Breast epithelium (tissue), 4 donors: ENCODE results near the gene KRTAP4-5. TPM values are rescaled to one million over a fixed set of nuclear protein-coding genes. Genes with fewer than 3 reads are reported as not detected.
"Not testable (repeated sequence)": the region's sequence is repeated elsewhere in the genome, so short reads cannot be mapped to it uniquely, and the experiment has no call there.

Source experiments
- DNase-seq, 2 donors: peaks; one replicate each; pipeline ENCODE4 v3.0.0-alpha.2; 2019; ENCODE audit warnings: low spot score in 2 of 2
- H3K27ac ChIP-seq, 2 donors: fragments of 200-600 bp; sonication (generic) in 1 of 2; one replicate each; pipeline ENCODE4 v1.5.1; 2016 to 2019; ENCODE audit warnings: mild to moderate bottlenecking in 1 of 2
- H3K27me3 ChIP-seq, 2 donors: fragments of 200-600 bp; sonication (generic) in 1 of 2; one replicate each; pipeline versions ENCODE4 v1.5.1 to v1.6.0; 2017 to 2019; ENCODE audit warnings: control low read depth in 1 of 2, mild to moderate bottlenecking in 1 of 2
- H3K36me3 ChIP-seq: fragments of 200-600 bp; one replicate; pipeline ENCODE4 v1.5.1; 2019
- H3K4me1 ChIP-seq, 2 donors: fragments of 200-600 bp; sonication (generic); one replicate each; pipeline ENCODE4 v1.5.1; 2016 to 2019; ENCODE audit warnings: control low read depth in 1 of 2
- H3K4me3 ChIP-seq, 3 donors: fragments of 200-600 bp; sonication (generic); 1 replicate in 2 of 3; 2 replicates in 1 of 3; pipeline ENCODE4 v1.5.1; 2016 to 2019; ENCODE audit warnings: mild to moderate bottlenecking in 3 of 3, moderate library complexity in 2 of 3
- H3K9me3 ChIP-seq, 2 donors: fragments of 200-600 bp; sonication (generic) in 1 of 2; one replicate each; pipeline ENCODE4 v1.5.1; 2016 to 2019; ENCODE audit warnings: control low read depth in 1 of 2
- POLR2A ChIP-seq: fragments of 450-650 bp; IDR thresholded peaks from one replicate; pipeline ENCODE4 v1.6.1; 2016; ENCODE audit warnings: antibody characterized with exemption, mild to moderate bottlenecking, moderate library complexity
- POLR2AphosphoS5 ChIP-seq, 3 donors: sonication (generic); formaldehyde crosslinking; IDR thresholded peaks; one replicate each; pipeline ENCODE4 v1.6.1; 2017; ENCODE audit warnings: antibody characterized with exemption in 3 of 3
- intact Hi-C: fragments of 100-400 bp; cut with DNase I; formaldehyde crosslinking; loops from one replicate; pipeline ENCODE4 v1.15.1; 2023; ENCODE audit warnings: low total_unique reads
- total RNA-seq, 3 donors: library from RNA; depleted of rRNA; stranded (reverse); fragments of >200 nt; gene quantifications; one replicate each; pipeline ENCODE4 v1.1.0, GENCODE V29; 2016
- TF ChIP-seq, protein P1 (sequence below), 3 donors: fragments of 450-650 bp; IDR thresholded peaks; one replicate each; pipeline ENCODE4 v1.5.1; 2016 to 2017; ENCODE audit warnings: antibody characterized with exemption in 3 of 3, mild to moderate bottlenecking in 3 of 3, moderate library complexity in 3 of 3

KRTAP4-5 gene
- total RNA-seq, 3 donors from 2014 or later: not detected

DNA sequence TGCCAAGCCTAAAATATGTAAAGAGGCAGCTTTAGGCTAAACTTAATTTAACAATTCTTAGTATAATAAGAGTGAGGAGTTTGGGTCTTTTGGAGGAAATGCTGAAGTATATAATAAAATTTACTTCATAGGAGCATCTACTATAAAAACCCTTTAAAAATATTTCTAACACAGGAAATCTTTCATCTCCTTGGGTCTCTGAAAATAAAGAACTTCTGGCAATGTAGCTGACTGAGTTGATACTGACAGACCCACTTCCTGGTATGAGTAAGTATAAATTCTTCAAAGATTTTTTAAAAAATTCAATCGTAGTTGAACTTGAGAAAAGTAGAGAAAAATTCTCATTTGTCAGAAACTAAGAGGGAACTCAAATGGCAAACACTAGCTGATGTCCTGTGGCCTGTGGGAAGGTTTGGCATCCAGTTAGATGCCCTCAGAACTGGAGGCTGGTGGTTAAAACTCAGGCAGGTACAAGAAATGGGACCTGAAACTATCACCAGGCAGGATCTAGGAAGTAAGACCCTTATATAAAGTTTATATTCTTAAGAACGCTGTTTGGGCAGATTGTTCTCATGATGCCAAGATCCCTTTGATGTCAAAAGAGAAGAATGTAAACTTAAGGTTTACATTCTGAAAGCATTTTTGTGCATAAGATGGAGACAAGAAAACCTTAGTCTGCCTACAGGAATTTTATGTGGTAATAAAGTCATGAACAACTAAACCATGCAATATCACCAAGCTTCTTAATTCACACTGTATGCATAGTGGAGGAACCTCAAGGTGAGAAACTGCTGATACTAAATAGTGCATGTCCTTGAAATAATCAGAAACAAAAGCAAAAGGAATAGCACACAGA, 15.5 kb downstream of the KRTAP4-5 start:
- Histone ChIP-seq H3K27me3 (no peaks in the 10 kb centered on the region), H3K4me3 (no peak overlapping the region), H3K36me3 (no peaks in the 10 kb centered on the region), H3K27ac (no peak overlapping the region), H3K9me3 (no peaks in the 10 kb centered on the region), H3K4me1 (no peaks in the 10 kb centered on the region)
- TF ChIP-seq POLR2AphosphoS5 (IDR thresholded peaks at IDR 0.05): no peak
- TF ChIP-seq, protein P1, sequence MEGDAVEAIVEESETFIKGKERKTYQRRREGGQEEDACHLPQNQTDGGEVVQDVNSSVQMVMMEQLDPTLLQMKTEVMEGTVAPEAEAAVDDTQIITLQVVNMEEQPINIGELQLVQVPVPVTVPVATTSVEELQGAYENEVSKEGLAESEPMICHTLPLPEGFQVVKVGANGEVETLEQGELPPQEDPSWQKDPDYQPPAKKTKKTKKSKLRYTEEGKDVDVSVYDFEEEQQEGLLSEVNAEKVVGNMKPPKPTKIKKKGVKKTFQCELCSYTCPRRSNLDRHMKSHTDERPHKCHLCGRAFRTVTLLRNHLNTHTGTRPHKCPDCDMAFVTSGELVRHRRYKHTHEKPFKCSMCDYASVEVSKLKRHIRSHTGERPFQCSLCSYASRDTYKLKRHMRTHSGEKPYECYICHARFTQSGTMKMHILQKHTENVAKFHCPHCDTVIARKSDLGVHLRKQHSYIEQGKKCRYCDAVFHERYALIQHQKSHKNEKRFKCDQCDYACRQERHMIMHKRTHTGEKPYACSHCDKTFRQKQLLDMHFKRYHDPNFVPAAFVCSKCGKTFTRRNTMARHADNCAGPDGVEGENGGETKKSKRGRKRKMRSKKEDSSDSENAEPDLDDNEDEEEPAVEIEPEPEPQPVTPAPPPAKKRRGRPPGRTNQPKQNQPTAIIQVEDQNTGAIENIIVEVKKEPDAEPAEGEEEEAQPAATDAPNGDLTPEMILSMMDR (IDR thresholded peaks at IDR 0.05): no peak
- TF ChIP-seq POLR2A: no peak
- DNase-seq: no peak
- intact Hi-C loops: no loop called here

- no peaks in the 10 kb centered on the region for H3K27me3 ChIP-seq
- no peaks in the 10 kb centered on the region for H3K4me1 ChIP-seq
- no peak for TF ChIP-seq POLR2A
- TF ChIP-seq, protein P1 (IDR thresholded peaks at IDR 0.05): no peak
- no peak for TF ChIP-seq POLR2AphosphoS5 (IDR thresholded peaks at IDR 0.05)
- H3K36me3 ChIP-seq: no peaks in the 10 kb centered on the region
- H3K27ac ChIP-seq: peak overlapping the region in 1 of 2 donors; percentile 37
- no peaks in the 10 kb centered on the region for H3K9me3 ChIP-seq
- H3K4me3 ChIP-seq: no peak overlapping the region
- intact Hi-C loops: no loop called here
- DNase-seq: no peak
Measured at GRCh38 chr17:41131979-41132378, 17.6 kb downstream of the KRTAP4-5 start.

- H3K27ac ChIP-seq: no peak overlapping the region
- no peaks in the 10 kb centered on the region for H3K36me3 ChIP-seq
- TF ChIP-seq, protein P1 (IDR thresholded peaks at IDR 0.05): no peak
- no peak for TF ChIP-seq POLR2A
- no peak for TF ChIP-seq POLR2AphosphoS5 (IDR thresholded peaks at IDR 0.05)
- H3K4me3 ChIP-seq: no peak overlapping the region
- H3K9me3 ChIP-seq: no peaks in the 10 kb centered on the region
- H3K27me3 ChIP-seq: no peaks in the 10 kb centered on the region
- DNase-seq: no peak
- no peaks in the 10 kb centered on the region for H3K4me1 ChIP-seq
- intact Hi-C loops: no loop called here
Measured at GRCh38 chr17:41127371-41127770, 22.3 kb downstream of the KRTAP4-5 start.

- no peaks in the 10 kb centered on the region for H3K4me1 ChIP-seq
- H3K4me3 ChIP-seq: no peak overlapping the region
- no peaks in the 10 kb centered on the region for H3K36me3 ChIP-seq
- no peak for DNase-seq
- TF ChIP-seq POLR2AphosphoS5 (IDR thresholded peaks at IDR 0.05): no peak
- no peak overlapping the region for H3K27ac ChIP-seq
- H3K9me3 ChIP-seq: no peaks in the 10 kb centered on the region
- no peaks in the 10 kb centered on the region for H3K27me3 ChIP-seq
- intact Hi-C loops: no loop called here
Measured at GRCh38 chr17:41126412-41126811, 23.2 kb downstream of the KRTAP4-5 start.

GRCh38 chr17:41125064-41125463, 24.6 kb downstream of the KRTAP4-5 start:
- Histone ChIP-seq H3K4me3 (no peak overlapping the region), H3K4me1 (no peaks in the 10 kb centered on the region), H3K27me3 (no peaks in the 10 kb centered on the region), H3K36me3 (no peaks in the 10 kb centered on the region), H3K9me3 (no peaks in the 10 kb centered on the region), H3K27ac (no peak overlapping the region)
- intact Hi-C loops: no loop called here
- no peak for DNase-seq
- TF ChIP-seq POLR2AphosphoS5 (IDR thresholded peaks at IDR 0.05) (no peak), POLR2A (no peak)
- TF ChIP-seq, protein P1 (IDR thresholded peaks at IDR 0.05): no peak

DNA sequence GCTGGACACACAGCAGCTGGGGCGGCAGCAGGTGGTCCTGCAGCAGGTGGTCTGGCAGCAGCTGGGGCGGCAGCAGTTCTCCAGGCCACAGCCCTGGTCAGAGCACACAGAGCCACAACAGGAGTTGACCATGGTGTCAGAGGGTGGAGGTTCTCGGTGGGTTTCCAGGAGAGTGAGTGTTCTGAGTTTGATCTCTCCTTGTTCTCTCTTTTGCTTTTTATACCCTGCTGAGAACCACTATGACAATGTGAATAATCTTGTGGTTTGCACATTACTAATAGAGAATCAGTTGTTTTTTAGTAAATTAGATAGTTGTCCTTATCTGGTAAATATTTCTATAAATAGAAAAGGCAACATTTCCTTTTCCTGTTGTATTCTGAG, 25.6 kb downstream of the KRTAP4-5 start, which contains the start of gene KRTAP4-12:
KRTAP4-12 (minus strand) TSS at position 192 of the 381 bp plus-strand sequence; CDS start at position 132, 60 bp downstream.
- intact Hi-C loops, DNase-seq, H3K4me1 ChIP-seq, H3K27ac ChIP-seq, H3K4me3 ChIP-seq, H3K27me3 ChIP-seq, H3K9me3 ChIP-seq, H3K36me3 ChIP-seq: not testable (repeated sequence)

- H3K4me3 ChIP-seq, H3K4me1 ChIP-seq, DNase-seq, intact Hi-C loops, H3K27ac ChIP-seq, H3K9me3 ChIP-seq, H3K27me3 ChIP-seq, H3K36me3 ChIP-seq: not testable (repeated sequence)
Measured at GRCh38 chr17:41123292-41123990, 26.2 kb downstream of the KRTAP4-5 start.
